Stimulated activated CD4-positive, alpha-beta T cell treated with anti-CD3 and anti-CD28 coated beads, Interleukin-12 subunit alpha, Interleukin-12 subunit beta, amount 100 ng/mL, for 4 hours (primary cell): ENCODE results near the gene ZBTB7C.
"Not testable (repeated sequence)": the region's sequence is repeated elsewhere in the genome, so short reads cannot be mapped to it uniquely, and the experiment has no call there.

Experiments used
- DNase-seq: peaks from one replicate; pipeline ENCODE4 v3.0.0-alpha.2; 2020

The ZBTB7C gene

DNA sequence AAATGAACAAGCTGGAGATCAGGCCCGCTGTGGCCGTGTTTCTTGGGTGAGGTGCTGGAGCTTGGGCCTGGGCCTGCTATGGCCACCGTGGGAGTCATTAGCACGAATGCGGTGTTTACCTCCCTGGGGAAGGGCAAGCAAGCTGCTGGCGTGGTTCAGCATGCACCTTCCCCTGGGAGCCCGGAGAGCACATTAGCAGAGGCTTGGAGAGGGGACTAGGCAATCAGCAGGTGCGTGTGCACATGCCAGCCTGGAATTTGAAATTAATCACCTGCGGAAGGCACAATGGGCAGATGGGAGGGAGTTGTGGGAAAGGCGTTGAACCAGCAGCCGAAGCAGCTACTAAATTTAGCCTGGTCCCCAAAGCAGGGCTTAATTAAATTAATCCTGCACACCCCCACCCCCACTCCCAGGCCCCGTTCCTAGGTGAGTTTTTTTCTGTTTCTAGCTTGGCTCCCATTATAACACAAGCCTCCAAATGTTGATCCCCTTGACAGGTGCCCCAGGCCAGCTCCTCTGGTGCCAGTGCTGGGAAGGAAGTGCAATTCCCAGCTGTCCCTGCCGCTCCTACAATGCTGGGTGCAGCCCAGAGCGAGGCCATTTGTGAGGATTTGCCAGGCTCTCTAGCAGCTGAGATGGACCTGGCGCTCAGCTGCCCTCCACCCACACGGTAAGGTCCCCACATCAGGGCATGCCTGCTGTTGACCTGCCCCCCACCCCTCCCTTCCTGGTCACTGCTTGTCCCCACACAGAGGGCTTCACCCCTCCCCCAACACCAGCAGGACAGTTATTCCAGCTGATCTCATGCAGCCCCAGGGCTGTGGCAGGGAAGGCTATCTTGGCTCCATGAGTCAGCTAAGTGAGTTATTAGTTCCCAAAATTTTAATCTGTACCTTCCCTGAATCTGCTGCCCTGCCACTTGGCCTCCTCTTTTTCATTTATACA is 115.0 kb downstream of the ZBTB7C start:
- no peak for DNase-seq

GRCh38 chr18:48292782-48293424 is 116.3 kb downstream of the ZBTB7C start:
- no peak for DNase-seq

GRCh38 chr18:48292229-48292628 is 117.0 kb downstream of the ZBTB7C start:
- DNase-seq, result no peak

GRCh38 chr18:48290162-48290926 is 118.8 kb downstream of the ZBTB7C start:
- no peak for DNase-seq

GRCh38 chr18:48284743-48285142 is 124.4 kb downstream of the ZBTB7C start:
- no peak for DNase-seq

DNA sequence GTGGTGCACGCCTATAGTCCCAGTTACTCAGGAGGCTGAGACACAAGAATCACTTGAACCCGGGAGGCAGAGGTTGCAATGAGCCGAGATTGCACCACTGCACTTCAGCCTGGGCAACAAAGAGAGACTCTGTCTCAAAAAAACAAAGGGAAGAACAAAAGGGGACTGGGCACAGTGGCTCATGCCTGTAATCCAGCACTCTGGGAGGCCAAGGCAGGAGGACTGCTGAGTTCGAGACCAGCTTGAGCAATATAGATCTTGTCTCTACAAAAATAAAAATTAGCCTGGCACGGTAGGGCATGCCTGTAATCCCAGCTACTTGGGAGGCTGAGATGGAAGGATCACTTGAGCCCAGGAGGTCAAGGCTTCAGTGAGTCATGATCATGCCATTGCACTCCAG is 125.2 kb downstream of the ZBTB7C start:
- DNase-seq, result not testable (repeated sequence)

GRCh38 chr18:48281460-48281859 is 127.7 kb downstream of the ZBTB7C start:
- DNase-seq, result not testable (repeated sequence)

DNA sequence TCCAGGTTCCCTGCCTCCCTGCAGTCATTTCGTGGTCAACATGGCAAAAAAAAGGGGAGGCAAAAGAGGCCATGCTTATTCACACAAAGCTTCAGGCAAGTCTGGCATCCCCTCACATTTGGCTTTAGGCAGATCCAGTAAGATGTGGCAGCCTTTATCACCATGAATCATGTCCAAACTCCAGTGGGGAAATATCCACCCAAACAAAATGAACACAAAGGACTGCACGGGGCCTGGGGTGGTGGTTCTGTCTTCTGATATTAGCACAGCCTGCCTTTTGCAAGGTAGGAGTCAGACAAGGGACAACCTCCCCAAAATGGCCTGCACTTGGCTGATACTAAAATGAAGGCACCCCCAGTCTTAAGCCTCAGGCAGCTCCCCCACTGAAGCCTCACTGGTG is 129.9 kb downstream of the ZBTB7C start:
- no peak for DNase-seq

GRCh38 chr18:48278081-48278480 is 131.1 kb downstream of the ZBTB7C start:
- DNase-seq, result no peak

GRCh38 chr18:48274301-48274700 is 134.9 kb downstream of the ZBTB7C start:
- no peak for DNase-seq

- no peak for DNase-seq
Measured at GRCh38 chr18:48270929-48271328, 138.3 kb downstream of the ZBTB7C start.

GRCh38 chr18:48265328-48265727 is 143.9 kb downstream of the ZBTB7C start:
- DNase-seq, result no peak

GRCh38 chr18:48263914-48264902 is 145.0 kb downstream of the ZBTB7C start:
- no peak for DNase-seq

- no peak for DNase-seq
Measured at GRCh38 chr18:48263192-48263853, 145.9 kb downstream of the ZBTB7C start.

DNA sequence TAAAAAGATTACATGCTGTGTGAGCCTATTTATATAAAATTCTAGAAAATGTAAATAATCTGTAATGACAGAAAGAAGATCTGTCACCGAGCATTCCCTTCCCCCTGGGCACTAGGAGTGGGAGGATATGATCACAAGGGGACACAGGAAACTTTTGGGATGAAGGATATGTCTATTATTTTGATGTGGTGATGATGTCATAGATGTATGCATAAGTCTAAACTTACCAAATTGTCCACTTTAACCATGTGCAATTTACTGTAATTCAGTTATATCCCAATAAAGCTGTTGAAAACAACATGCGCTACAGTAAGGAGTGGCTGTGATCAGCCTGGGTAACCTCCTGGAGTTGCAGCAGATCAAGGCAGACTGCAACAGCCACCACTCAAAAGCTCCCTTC is 148.9 kb downstream of the ZBTB7C start:
- no peak for DNase-seq

GRCh38 chr18:48256848-48257247 is 152.3 kb downstream of the ZBTB7C start:
- no peak for DNase-seq

DNA sequence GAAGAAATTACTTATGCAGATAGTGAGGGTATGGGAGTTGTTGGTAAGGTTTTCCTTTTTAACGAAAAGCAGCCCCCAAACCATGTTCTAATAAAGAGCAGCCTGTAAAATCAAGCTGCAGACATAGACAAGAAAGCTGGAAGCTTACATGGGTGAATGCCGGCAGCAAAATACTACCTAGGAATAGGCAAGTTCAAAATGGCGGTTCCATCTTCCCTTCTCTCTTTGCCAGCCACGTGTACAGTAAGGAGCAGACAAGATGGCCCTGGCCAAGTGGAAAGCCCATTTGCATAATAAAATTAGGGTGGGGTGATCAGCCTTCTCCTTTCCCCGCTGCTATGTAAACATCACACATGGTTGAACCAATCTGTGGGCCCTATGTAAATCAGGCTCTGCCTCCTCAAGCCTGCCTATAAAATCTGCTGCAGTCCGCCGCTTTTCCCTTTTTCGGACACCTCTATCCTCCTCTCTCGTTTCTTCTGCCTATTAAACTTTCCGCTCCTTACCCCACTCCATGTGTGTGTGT is 155.0 kb downstream of the ZBTB7C start:
- no peak for DNase-seq

- no peak for DNase-seq
Measured at GRCh38 chr18:48252525-48252924, 156.7 kb downstream of the ZBTB7C start.

GRCh38 chr18:48250918-48251317 is 158.3 kb downstream of the ZBTB7C start:
- DNase-seq, result no peak

- DNase-seq, result no peak
Measured at GRCh38 chr18:48250362-48250907, 158.7 kb downstream of the ZBTB7C start.

DNA sequence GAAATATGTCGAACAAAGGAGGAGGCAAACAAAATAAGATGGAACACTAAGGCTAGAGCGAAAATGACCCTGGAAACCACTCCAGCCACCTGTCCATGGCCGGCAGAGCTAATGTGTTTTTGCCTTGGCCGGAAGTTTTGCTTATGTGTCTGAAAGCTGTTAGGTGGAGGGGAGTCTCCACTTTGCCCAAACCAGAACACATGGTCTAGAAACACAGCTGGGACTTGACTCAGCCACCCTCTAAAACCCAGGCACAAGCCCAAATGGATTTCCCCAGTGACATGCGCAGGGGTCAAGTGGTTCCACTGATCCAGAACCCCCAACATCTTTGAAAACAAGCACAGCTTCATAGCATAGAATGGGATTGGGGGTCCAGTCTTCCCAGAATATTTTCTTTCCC is 159.3 kb downstream of the ZBTB7C start:
- no peak for DNase-seq
